H1 (cell line): ENCODE measurements around the gene CLEC16A.

ENCODE experiments used
- BCL11A ChIP-seq, 2 experiments: IDR thresholded peaks; one replicate each; pipeline ENCODE4 v1.6.1; 2011; ENCODE audit warnings: low read depth in 2 of 2, low read length in 2 of 2, mild to moderate bottlenecking in 2 of 2
- HDAC6 ChIP-seq: IDR thresholded peaks from one replicate; pipeline ENCODE4 v1.7.1; 2012; ENCODE audit warnings: low read depth, mild to moderate bottlenecking, inconsistent platforms, low read length, moderate library complexity
- SUZ12 ChIP-seq: fragments of 200-600 bp; sonication (generic); IDR thresholded peaks from 2 replicates; pipeline ENCODE4 v1.6.1; 2012; ENCODE audit warnings: mild to moderate bottlenecking, inconsistent platforms, low read length, moderate library complexity, mixed read lengths
- TF ChIP-seq, protein P1 (sequence below), 3 experiments: IDR thresholded peaks; 1 replicate in 2 of 3; 2 replicates in 1 of 3; pipeline versions ENCODE4 v1.5.1 to v1.6.1; 2011; ENCODE audit warnings: low read length in 3 of 3, mild to moderate bottlenecking in 3 of 3, inconsistent platforms in 2 of 3, low read depth in 1 of 3, moderate library complexity in 1 of 3; ENCODE audit not compliant: insufficient read depth in 1 of 3; ENCODE audit errors: control extremely low read depth in 1 of 3
- TF ChIP-seq, protein P2 (sequence below): IDR thresholded peaks from 2 replicates; pipeline ENCODE4 v1.6.1; 2012; ENCODE audit warnings: inconsistent platforms

DNA sequence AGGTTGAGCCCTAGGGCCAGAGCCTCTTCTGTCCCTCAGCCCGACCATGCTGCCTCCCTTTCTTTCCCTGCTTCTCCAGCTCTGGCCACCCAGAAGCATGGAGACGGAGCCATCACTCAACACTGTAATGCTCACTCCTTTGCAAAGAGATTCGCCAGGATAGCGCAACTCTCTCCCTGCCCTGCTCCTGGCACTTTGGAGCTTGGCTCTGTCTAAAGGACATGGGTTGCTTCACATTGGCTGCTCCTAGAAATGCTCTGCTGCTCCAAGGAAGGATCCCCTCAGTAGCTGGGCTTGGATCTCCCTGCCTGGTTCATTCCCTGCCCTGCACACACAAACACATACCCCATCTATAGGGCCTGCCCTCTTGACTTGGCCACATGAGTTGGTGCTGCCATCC lies 76.0 kb downstream of the CLEC16A start:
- TF ChIP-seq, protein P1, sequence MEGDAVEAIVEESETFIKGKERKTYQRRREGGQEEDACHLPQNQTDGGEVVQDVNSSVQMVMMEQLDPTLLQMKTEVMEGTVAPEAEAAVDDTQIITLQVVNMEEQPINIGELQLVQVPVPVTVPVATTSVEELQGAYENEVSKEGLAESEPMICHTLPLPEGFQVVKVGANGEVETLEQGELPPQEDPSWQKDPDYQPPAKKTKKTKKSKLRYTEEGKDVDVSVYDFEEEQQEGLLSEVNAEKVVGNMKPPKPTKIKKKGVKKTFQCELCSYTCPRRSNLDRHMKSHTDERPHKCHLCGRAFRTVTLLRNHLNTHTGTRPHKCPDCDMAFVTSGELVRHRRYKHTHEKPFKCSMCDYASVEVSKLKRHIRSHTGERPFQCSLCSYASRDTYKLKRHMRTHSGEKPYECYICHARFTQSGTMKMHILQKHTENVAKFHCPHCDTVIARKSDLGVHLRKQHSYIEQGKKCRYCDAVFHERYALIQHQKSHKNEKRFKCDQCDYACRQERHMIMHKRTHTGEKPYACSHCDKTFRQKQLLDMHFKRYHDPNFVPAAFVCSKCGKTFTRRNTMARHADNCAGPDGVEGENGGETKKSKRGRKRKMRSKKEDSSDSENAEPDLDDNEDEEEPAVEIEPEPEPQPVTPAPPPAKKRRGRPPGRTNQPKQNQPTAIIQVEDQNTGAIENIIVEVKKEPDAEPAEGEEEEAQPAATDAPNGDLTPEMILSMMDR (IDR thresholded peaks at IDR 0.05; ENCODE audit: control extremely low read depth in 1 of 3, insufficient read depth in 1 of 3, low read depth in 1 of 3, low read length in 3 of 3) = no peak
- TF ChIP-seq, protein P2, sequence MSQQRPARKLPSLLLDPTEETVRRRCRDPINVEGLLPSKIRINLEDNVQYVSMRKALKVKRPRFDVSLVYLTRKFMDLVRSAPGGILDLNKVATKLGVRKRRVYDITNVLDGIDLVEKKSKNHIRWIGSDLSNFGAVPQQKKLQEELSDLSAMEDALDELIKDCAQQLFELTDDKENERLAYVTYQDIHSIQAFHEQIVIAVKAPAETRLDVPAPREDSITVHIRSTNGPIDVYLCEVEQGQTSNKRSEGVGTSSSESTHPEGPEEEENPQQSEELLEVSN = no peak
- TF ChIP-seq BCL11A (IDR thresholded peaks at IDR 0.05; ENCODE audit: low read depth in 2 of 2, low read length in 2 of 2) = no peak
- TF ChIP-seq HDAC6 = no peak
- TF ChIP-seq SUZ12 = no peak
